GM12878 (cell line): ENCODE data around the gene RETREG2. TPM values are rescaled to one million over a fixed set of nuclear protein-coding genes. Genes with fewer than 3 reads are reported as not detected.

ENCODE experiments used
- BHLHE40 ChIP-seq, 2 experiments: fragments of 450-650 bp in 1 of 2; IDR thresholded peaks; 2 replicates each; pipeline ENCODE4 v1.6.1; 2011 to 2017; ENCODE audit warnings: low read depth in 2 of 2, borderline replicate concordance in 1 of 2, improper control_type of control experiment in 1 of 2, low read length in 1 of 2, mild to moderate bottlenecking in 1 of 2
- NKRF ChIP-seq: fragments of 450-650 bp; conservative IDR thresholded peaks from 2 replicates; pipeline ENCODE4 v1.6.1; 2017; ENCODE audit warnings: mild to moderate bottlenecking, moderate library complexity
- ZBTB40 ChIP-seq: fragments of 450-650 bp; IDR thresholded peaks from 2 replicates; pipeline ENCODE4 v1.6.1; 2016; ENCODE audit warnings: mild to moderate bottlenecking, moderate library complexity, borderline replicate concordance
- polyA plus RNA-seq, 11 experiments: library from polyadenylated mRNA; depleted of rRNA in 4 of 11; unstranded in 6 of 11; stranded (reverse) in 5 of 11; fragments of >200 nt; fragmentation: Nextera tagmentation in 4 of 11; fragmentation: Illumina TruSeq in 1 of 11; extraction: Ambion mirVana in 4 of 11; extraction: Trizol in 1 of 11; gene quantifications; 1 replicate in 1 of 11; 2 replicates in 10 of 11; pipeline versions ENCODE4 v1.2.1 to v1.2.3, GENCODE V29; 2011 to 2016; ENCODE audit warnings: inconsistent platforms in 2 of 11, missing spikeins in 2 of 11, low read depth in 1 of 11
- total RNA-seq, 4 experiments: library from RNA; depleted of rRNA in 3 of 4; stranded (reverse); fragments of >200 nt in 3 of 4; fragmentation: Illumina TruSeq in 1 of 4; extraction: Trizol in 1 of 4; gene quantifications; 2 replicates each; pipeline versions ENCODE4 v1.2.1 to v1.2.3, GENCODE V29; 2013 to 2021

RETREG2 gene
- total and polyA plus RNA-seq, 10 of the 15 experiments (the other 5 are each of a cell fraction or from before 2014, with no cell fraction given) = 10.1 to 72.0 (median 28.3) TPM

GRCh38 chr2:219220652-219221402, 42.8 kb downstream of the RETREG2 start (continued):
- no peak for TF ChIP-seq ZBTB40
- TF ChIP-seq NKRF = no peak
- no peak for TF ChIP-seq BHLHE40 (IDR thresholded peaks at IDR 0.05; ENCODE audit: borderline replicate concordance in 1 of 2, low read depth in 2 of 2, low read length in 1 of 2)
